ENCODE results near the gene DCTN4. TPM values are rescaled to one million over a fixed set of nuclear protein-coding genes. Genes with fewer than 3 reads are reported as not detected.

The DCTN4 gene
- polyA plus RNA-seq, 1 experiment, result 61.1 TPM

DNA sequence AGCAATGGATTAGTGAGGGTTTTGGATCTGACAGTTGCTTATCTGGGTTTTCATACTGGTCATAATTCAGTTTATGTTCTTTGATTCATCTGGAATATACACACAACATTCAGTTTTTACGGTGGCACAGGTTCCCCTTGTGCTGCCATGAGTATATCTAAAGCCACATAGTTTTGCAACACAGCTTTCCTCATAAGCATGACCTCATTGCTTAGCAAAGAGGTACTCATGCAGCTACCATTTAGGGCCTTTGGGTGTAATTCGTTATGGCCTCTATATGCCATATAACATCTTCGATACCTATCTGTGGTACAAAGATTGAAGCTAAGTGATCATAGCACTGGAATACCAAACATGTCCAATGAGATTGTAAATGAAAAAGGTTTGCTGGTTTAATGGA is 55.1 kb downstream of the DCTN4 start:
- no peak for DNase-seq (ENCODE audit: low read depth, low spot score)
- TF ChIP-seq, protein P1, sequence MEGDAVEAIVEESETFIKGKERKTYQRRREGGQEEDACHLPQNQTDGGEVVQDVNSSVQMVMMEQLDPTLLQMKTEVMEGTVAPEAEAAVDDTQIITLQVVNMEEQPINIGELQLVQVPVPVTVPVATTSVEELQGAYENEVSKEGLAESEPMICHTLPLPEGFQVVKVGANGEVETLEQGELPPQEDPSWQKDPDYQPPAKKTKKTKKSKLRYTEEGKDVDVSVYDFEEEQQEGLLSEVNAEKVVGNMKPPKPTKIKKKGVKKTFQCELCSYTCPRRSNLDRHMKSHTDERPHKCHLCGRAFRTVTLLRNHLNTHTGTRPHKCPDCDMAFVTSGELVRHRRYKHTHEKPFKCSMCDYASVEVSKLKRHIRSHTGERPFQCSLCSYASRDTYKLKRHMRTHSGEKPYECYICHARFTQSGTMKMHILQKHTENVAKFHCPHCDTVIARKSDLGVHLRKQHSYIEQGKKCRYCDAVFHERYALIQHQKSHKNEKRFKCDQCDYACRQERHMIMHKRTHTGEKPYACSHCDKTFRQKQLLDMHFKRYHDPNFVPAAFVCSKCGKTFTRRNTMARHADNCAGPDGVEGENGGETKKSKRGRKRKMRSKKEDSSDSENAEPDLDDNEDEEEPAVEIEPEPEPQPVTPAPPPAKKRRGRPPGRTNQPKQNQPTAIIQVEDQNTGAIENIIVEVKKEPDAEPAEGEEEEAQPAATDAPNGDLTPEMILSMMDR (IDR thresholded peaks at IDR 0.05; ENCODE audit: low read depth, low read length), result no peak
- H3K9me3 ChIP-seq (ENCODE audit: control insufficient read depth, insufficient read depth, low read length), result no peaks in the 10 kb centered on the region
- CTCF ChIA-PET, result interaction anchor here (0.5 to 1.4 kb wide), 3 partner anchors 76 to 245 kb away, joined by 3 to 5 read pairs (median 3); no protein-coding TSS in a partner anchor
- POLR2A ChIA-PET, result no interaction called here
- H3K4me3 ChIP-seq (ENCODE audit: low read depth, low read length), result no peak overlapping the region
- no peak overlapping the region for H3K27ac ChIP-seq (ENCODE audit: low read depth, low read length)
- no peaks in the 10 kb centered on the region for H3K27me3 ChIP-seq (ENCODE audit: control insufficient read depth, insufficient read depth, low read length)

DNA sequence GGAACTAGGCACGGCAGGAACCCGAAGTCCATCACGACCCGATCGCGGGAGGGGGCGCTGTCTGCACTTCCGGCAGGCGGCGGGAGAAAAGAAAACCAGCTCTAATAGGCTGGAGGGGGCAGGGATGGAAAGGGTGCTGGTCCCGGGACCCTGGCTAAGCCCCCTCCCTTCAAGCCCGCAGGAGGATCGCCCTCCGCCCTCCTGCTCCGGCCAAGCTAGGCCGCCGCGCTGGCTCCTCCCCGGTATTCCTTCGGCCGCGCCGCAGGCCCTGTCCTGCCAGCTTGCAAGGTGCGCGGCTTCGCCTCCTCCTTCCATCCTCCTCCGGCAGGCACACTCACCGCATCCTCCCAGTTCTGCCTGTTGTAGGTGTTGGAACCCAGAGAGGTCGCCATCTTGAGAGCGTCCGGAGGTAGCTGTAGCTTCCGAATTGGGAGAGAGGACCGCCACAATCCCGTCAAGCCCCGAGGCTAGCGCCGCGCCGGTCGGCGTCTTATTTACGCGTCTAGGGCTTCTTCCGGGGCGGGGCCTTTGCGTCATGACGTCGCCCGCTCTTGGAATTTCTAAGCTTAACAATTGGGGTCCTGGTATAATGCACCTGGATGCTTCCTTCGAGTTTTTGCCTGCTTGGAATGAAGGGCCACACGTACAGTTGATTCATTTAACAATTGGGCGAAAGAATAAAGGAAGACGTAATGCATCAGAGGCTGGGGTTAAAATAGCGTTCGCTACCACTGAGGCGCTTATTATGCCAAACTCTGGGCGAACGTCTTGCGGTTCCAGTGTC is 58.0 kb downstream of the DCTN4 start, which contains the start of gene RBM22:
TSS of gene RBM22 (minus strand) at position 469 of the 784 bp plus-strand sequence. CDS start at position 392, 77 bp downstream.
- H3K4me3 ChIP-seq (ENCODE audit: low read depth, low read length), result peak within 1 kb of the TSS; percentile 95
- TF ChIP-seq, protein P1 (IDR thresholded peaks at IDR 0.05; ENCODE audit: low read depth, low read length), result peak; percentile 63
- DNase-seq (ENCODE audit: low read depth, low spot score), result peak; percentile 58
- POLR2A ChIA-PET, result interaction anchor here (0.6 to 1.9 kb wide), 9 partner anchors 8 to 251 kb away, joined by 3 to 7 read pairs (median 4); partner anchors contain the start of genes DCTN4 and SYNPO
- H3K27me3 ChIP-seq (ENCODE audit: control insufficient read depth, insufficient read depth, low read length), result no peaks in the 10 kb centered on the region
- CTCF ChIA-PET, result interaction anchor here (1.0 to 3.6 kb wide), 17 partner anchors 8 to 464 kb away, joined by 3 to 40 read pairs (median 4); partner anchors contain the start of genes IRGM, SMIM3 and SYNPO
- peak within 1 kb of the TSS; percentile 91 for H3K27ac ChIP-seq (ENCODE audit: low read depth, low read length)
- no peaks in the 10 kb centered on the region for H3K9me3 ChIP-seq (ENCODE audit: control insufficient read depth, insufficient read depth, low read length)

- POLR2A ChIA-PET, result interaction anchor here (0.6 to 1.9 kb wide), 7 partner anchors 9 to 250 kb away, joined by 3 to 7 read pairs (median 5); partner anchors contain the start of genes DCTN4 and SYNPO
- Histone ChIP-seq H3K4me3 (ENCODE audit: low read depth, low read length) (peak overlapping the region; percentile 95), H3K27me3 (ENCODE audit: control insufficient read depth, insufficient read depth, low read length) (no peaks in the 10 kb centered on the region), H3K27ac (ENCODE audit: low read depth, low read length) (no peak overlapping the region), H3K9me3 (ENCODE audit: control insufficient read depth, insufficient read depth, low read length) (no peaks in the 10 kb centered on the region)
- DNase-seq (ENCODE audit: low read depth, low spot score), result no peak
- CTCF ChIA-PET, result interaction anchor here (0.5 to 3.6 kb wide), 21 partner anchors 9 to 251 kb away, joined by 3 to 40 read pairs (median 4); partner anchors contain the start of genes IRGM and RPS14
- TF ChIP-seq, protein P1 (IDR thresholded peaks at IDR 0.05; ENCODE audit: low read depth, low read length), result no peak
Measured at GRCh38 chr5:150700246-150700593, 58.6 kb downstream of the DCTN4 start.

DNA sequence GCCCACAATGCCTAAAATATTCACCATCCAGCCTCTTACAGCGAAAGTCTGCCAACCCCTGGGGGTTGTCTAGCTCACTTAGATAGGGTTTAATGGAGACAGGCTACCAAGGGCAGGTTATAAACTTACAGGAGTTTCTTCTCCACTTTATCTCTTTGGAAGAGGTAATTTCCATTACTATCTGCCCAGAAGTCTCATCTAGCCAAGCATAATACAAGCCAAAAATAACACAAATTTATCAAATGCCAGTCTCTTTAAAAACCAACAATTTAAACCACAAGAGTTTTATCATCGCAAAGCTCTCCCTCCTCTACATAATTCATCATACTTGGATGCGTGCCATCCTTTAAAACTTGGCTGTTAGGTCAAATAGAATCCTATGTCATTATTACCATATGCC is 64.2 kb downstream of the DCTN4 start:
- ChIA-PET POLR2A (no interaction called here), CTCF (interaction anchor here (0.7 to 1.9 kb wide), 2 partner anchors 107 to 134 kb away, joined by 3 to 12 read pairs; no protein-coding TSS in a partner anchor)
- no peak for DNase-seq (ENCODE audit: low read depth, low spot score)

More for the DNA sequence above, 64.2 kb downstream of the DCTN4 start:
- no peaks in the 10 kb centered on the region for H3K9me3 ChIP-seq (ENCODE audit: control insufficient read depth, insufficient read depth, low read length)
- H3K27me3 ChIP-seq (ENCODE audit: control insufficient read depth, insufficient read depth, low read length), result no peaks in the 10 kb centered on the region
- H3K4me3 ChIP-seq (ENCODE audit: low read depth, low read length), result no peak overlapping the region
- TF ChIP-seq, protein P1 (IDR thresholded peaks at IDR 0.05; ENCODE audit: low read depth, low read length), result no peak
- no peak overlapping the region for H3K27ac ChIP-seq (ENCODE audit: low read depth, low read length)

Data from AG04450 (cell line).